ENCODE data around the gene RPL22.

The RPL22 gene

DNA sequence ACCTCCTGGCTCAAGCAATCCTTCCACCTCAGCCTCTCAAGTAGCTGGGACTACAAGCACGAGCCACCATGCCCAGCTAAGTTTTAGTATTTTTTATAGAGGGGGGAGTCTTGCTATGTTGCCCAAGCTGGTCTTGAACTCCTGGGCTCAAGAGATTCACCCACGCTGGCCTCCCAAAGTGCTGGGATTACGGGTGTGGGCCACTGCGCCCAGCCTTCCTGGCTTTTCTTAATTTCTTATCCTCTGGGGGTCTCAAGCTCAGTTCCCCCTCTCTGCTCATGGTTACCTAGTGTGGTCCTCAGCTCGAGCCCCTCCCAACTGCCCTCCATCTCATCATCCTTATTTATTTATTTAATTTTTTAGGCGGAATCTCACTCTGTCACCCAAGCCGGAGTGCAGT is 2.9 kb upstream of the RPL22 start:
- DNase-seq (ENCODE audit: low read depth in 2 of 2), result no peak

GRCh38 chr1:6200188-6200809 is 904 bp upstream of the RPL22 start:
- no peak for DNase-seq (ENCODE audit: low read depth in 2 of 2)

- no peak for DNase-seq (ENCODE audit: low read depth in 2 of 2)
Measured at GRCh38 chr1:6198646-6199297, 623 bp downstream of the RPL22 start.

- DNase-seq (ENCODE audit: low read depth in 2 of 2), result no peak
Measured at GRCh38 chr1:6197746-6198427, 1.5 kb downstream of the RPL22 start.

DNA sequence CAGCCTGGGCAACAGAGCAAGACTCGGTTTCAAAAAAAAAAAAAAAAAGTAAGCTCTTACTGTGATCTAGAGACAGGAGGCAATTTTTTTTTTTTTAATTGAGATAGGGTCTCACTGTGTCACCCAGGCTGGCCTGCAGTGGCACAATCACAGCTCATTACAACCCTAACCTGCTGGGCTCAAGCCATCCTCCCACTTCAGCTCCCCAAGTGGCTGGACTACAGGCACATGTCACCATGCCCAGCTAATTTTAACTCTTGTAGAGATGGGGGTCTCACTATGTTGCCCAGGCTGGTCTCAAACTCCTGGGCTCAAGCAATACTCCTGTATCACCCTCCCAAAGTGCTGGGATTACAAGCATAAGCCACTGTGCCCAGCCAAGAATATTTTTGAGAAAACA is 7.4 kb downstream of the RPL22 start:
- no peak for DNase-seq (ENCODE audit: low read depth in 2 of 2)

- no peak for DNase-seq (ENCODE audit: low read depth in 2 of 2)
Measured at GRCh38 chr1:6188466-6188865, 10.9 kb downstream of the RPL22 start.

DNA sequence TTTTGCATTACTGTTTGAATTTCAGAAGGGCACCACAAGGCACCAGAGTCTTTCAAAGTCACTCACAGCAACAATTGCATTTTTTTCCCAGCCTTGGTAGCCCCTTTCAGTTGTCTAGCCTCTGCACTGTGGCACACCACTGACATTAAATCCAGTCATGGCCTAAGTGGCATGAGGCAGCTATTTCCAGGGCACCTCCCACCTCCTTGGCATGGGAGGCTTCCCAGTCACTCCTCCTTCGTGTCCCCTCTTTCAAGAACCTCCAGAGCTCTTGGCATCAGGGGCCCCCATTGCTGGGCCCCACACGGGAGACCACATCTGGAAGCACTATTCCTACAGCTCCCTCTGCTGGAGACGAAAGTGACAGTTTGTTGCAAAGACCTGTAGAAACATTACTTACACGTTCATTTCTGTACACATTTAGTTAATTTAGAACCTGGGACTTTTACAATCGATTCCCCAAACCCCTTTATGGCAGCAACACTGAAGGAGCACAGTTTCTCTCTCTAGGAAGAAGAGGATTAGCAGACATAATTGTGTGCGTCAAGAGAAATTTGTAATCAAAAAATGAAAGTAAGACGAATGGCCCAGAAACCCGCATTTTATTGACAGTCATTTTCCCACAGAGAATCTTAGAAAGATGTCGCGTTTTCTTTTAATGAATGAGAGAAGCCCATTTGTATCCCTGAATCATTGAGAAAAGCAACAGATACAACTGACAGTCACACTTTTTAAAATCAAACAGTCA is 13.6 kb downstream of the RPL22 start:
- no peak for DNase-seq (ENCODE audit: low read depth in 2 of 2)

GRCh38 chr1:6185151-6185550 is 14.2 kb downstream of the RPL22 start:
- DNase-seq (ENCODE audit: low read depth in 2 of 2), result no peak

DNA sequence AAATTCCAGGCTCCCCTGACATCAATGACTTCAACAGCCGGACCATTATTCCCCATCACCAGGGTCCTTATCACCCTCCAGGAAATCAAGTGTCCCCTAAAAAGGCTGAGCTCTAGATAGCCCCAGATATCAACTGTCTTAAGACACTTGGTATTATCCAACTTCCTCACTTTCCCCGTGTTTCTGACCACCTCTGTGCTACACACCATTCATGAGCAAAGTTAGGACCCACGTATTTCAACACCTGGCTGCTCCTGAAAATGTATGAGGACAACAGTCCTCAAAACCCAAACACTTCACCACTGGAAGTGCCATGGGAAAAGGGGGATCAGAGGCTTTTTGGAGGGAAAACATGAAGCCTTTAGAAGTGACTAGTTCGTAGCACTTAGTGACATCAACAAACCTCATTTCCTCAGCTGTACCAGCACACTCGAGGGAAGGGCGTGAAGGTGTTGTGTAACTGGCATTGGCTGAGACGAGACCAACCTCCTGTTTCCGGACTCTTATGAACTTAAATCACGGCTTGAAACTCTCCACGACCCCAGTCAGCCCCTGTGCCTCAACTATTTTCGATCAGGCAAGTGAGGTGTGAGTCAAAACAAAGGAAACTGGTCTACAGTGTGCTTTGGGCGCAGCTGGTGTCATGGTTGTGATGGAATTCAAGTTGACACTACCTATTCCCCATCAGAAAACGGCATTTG is 15.2 kb downstream of the RPL22 start:
- DNase-seq (ENCODE audit: low read depth in 2 of 2), result no peak

DNA sequence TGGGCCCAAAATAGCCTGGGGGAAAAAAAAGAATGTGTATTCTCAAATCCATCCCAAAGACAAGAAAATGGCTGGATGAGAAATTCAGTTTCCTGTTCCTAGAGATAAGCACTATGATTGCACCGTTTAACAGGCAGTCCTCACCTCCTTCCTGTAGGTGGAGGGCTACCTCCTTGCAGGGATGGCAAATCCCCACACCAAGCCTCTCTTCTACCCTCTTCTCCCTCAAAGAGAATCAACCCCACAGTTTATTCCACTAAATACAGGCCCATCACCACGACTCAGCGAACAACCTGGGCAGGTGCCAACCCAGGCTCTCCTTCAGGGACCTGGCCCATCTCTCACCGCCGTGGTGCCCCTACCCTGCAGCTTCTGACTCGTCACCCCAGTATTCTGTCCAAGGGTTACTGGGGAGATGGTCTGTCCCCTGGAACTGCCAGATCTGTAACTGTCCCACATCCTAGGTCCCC is 15.8 kb downstream of the RPL22 start:
- no peak for DNase-seq (ENCODE audit: low read depth in 2 of 2)

- no peak for DNase-seq (ENCODE audit: low read depth in 2 of 2)
Measured at GRCh38 chr1:6181347-6181770, 18.0 kb downstream of the RPL22 start.

GRCh38 chr1:6180707-6181311 is 18.6 kb downstream of the RPL22 start:
- DNase-seq (ENCODE audit: low read depth in 2 of 2), result no peak

DNA sequence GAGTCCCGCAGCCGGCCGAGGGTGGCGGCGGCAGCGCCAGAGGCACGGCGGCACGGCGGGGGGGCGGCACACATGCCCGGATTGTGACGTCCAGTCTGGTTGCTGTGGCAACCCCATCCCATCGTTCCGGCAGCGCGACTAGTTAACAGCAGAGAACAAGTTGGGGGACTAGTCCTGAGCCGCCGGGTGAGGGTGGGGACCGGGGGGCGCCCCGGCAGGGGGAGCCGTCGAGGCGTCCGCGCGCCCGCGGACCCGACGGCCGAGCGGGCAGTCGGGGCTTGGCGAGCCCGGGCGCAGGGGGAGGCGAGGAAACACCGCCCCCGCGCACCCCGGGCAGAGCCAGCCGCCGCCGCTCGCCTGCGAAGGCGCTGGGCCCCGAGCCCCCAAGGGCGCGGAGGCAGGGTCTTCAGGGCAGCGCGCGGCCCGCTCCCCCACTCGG is 19.1 kb downstream of the RPL22 start, which contains the start of gene CHD5:
TSS of gene CHD5 (minus strand) at position 54 of the 439 bp plus-strand sequence. CDS start 298 bp downstream, outside the sequence.
- no peak for DNase-seq (ENCODE audit: low read depth in 2 of 2)

DNA sequence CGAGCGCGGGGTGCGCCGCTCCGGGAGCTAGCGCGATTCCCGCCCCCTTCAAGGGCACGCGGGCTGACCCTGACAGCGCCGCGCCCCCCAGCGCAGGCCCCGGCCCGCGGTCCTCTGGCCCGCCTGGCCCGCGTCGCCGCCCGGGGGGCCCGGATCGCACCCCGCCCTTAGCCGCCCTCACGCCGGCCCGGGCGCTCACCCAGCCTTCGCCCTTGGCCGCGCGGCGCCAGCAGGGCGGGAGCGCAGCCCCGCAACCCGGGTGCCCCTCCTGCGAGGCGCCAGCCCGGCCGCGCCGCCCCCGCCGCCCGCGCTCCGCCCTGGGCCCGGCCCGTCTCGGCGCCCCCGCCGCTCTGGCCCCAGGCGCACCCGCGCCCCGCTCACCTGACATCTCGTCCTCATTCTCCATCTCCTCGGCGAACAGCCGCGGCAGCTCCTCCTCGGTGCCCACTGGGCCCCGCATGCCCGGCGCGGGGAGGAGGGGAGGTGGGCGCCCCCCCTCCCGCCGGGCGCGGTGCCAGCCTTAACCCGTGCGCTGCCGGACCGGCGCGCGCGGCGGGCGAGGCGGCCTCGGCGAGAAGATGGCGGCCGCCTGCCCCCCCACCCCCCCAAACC is 19.7 kb downstream of the RPL22 start:
- no peak for DNase-seq (ENCODE audit: low read depth in 2 of 2)

DNA sequence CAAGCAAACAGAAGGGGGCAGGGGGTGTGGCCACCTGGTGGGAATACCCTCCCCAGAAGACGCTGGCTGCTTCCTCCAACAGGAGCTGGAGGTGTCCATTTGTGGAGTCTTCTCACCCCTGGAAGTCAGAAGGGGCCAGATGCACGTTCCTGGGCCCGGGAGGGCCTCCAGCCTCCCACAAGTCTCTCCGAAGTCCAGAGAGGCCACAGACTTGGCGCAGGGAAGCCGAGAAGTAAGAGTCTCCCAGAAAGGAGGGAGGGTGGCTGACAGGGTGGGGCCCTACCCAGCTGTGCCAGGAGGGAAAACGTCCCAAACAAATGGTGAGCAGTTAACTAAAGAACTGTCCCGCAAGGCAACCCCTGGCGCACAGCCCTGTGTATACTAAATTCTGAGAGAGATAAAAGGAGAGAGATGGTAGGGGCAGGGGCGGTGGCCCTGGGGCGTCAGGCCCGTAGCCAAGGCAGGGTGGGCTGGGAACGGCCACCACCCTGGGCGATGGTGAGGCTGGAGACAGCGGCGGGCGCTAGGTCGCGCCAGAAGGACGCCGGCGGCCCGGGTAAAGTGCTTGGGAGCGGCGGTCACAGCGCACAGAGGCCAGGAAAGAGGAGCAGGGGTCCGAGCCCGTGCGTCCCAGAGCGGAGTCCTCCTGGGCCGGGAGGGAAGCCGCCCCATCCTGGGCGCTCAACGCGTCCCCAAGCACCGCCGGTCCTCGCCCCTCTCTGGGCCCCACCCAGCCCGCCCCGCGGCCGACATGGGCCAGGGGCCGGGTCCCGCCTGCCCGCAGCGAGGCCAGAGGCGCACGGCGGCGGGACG is 20.4 kb downstream of the RPL22 start:
- no peak for DNase-seq (ENCODE audit: low read depth in 2 of 2)

- no peak for DNase-seq (ENCODE audit: low read depth in 2 of 2)
Measured at GRCh38 chr1:6177681-6178380, 21.6 kb downstream of the RPL22 start.

GRCh38 chr1:6176779-6177178 is 22.6 kb downstream of the RPL22 start:
- DNase-seq (ENCODE audit: low read depth in 2 of 2), result no peak

GRCh38 chr1:6175411-6175828 is 24.0 kb downstream of the RPL22 start:
- DNase-seq (ENCODE audit: low read depth in 2 of 2), result no peak
